ENCODE data around the gene PRPF4.

Gene PRPF4

GRCh38 chr9:113299800-113300292 is 24.4 kb downstream of the PRPF4 start:
- peaks cover 29% of the 10 kb centered on the region for H3K4me1 ChIP-seq (ENCODE audit: low read length)
- peaks cover 23% of the 10 kb centered on the region for H3F3A ChIP-seq (ENCODE audit: insufficient read depth, low read length)
- peak overlapping the region; percentile 81 for H3K4me2 ChIP-seq (ENCODE audit: low read depth, low read length)
- TF ChIP-seq EZH2 (optimal IDR thresholded peaks at IDR 0.05; ENCODE audit: low read depth, low read length) = no peak
- TF ChIP-seq, protein P1, sequence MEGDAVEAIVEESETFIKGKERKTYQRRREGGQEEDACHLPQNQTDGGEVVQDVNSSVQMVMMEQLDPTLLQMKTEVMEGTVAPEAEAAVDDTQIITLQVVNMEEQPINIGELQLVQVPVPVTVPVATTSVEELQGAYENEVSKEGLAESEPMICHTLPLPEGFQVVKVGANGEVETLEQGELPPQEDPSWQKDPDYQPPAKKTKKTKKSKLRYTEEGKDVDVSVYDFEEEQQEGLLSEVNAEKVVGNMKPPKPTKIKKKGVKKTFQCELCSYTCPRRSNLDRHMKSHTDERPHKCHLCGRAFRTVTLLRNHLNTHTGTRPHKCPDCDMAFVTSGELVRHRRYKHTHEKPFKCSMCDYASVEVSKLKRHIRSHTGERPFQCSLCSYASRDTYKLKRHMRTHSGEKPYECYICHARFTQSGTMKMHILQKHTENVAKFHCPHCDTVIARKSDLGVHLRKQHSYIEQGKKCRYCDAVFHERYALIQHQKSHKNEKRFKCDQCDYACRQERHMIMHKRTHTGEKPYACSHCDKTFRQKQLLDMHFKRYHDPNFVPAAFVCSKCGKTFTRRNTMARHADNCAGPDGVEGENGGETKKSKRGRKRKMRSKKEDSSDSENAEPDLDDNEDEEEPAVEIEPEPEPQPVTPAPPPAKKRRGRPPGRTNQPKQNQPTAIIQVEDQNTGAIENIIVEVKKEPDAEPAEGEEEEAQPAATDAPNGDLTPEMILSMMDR (IDR thresholded peaks at IDR 0.05; ENCODE audit: low read length) = no peak
- no peak for TF ChIP-seq EZH2phosphoT487 (IDR thresholded peaks at IDR 0.05; ENCODE audit: low read length)
- H3K27me3 ChIP-seq (replicated peaks; ENCODE audit: insufficient read depth, low read length) = no peaks in the 10 kb centered on the region
- no peaks in the 10 kb centered on the region for H3K36me3 ChIP-seq (replicated peaks; ENCODE audit: insufficient read depth, low read length)
- peak overlapping the region; percentile 62; the same call in 1 of the 2 replicates for H3K9ac ChIP-seq (ENCODE audit: low read length)
- no peaks in the 10 kb centered on the region for H4K20me1 ChIP-seq (ENCODE audit: insufficient read depth, low read length)
- H3K27ac ChIP-seq (ENCODE audit: low read length) = peak overlapping the region; percentile 93
- DNase-seq = no peak
- H3K9me2 ChIP-seq (replicated peaks; ENCODE audit: insufficient read depth, low read length) = no peaks in the 10 kb centered on the region
- peak overlapping the region; percentile 57 for H2AFZ ChIP-seq (ENCODE audit: low read length)
- H3K9me3 ChIP-seq (replicated peaks; ENCODE audit: insufficient read depth, low read length) = no peaks in the 10 kb centered on the region
- peak overlapping the region; percentile 39 for H3K4me3 ChIP-seq (ENCODE audit: low read length)
- H3K79me2 ChIP-seq (ENCODE audit: low read length) = no peaks in the 10 kb centered on the region

DNA sequence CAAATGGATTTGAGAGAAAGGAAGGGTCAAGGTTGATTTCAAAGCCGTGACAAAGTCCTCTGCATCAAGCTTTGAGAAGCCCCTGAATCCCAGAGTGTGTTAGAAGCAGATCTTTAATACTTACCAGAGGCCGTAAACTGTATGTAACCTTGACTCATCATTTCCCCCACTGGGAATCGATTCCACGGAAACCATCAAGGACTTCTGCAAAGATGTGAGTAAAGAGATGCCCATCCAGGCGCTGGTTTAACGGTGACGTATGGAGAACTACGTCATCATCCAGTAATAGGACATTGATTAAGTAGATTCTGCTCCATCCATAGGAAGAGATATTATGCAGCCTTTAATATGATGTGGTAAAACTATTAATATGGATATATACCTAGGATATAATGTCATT is 26.1 kb downstream of the PRPF4 start:
- Histone ChIP-seq H3K4me2 (ENCODE audit: low read depth, low read length) (no peak overlapping the region), H4K20me1 (ENCODE audit: insufficient read depth, low read length) (no peaks in the 10 kb centered on the region), H3K4me1 (ENCODE audit: low read length) (peaks cover 29% of the 10 kb centered on the region), H3K27ac (ENCODE audit: low read length) (no peak overlapping the region), H2AFZ (ENCODE audit: low read length) (no peak overlapping the region), H3K79me2 (ENCODE audit: low read length) (no peaks in the 10 kb centered on the region), H3K9me3 (replicated peaks; ENCODE audit: insufficient read depth, low read length) (no peaks in the 10 kb centered on the region), H3K36me3 (replicated peaks; ENCODE audit: insufficient read depth, low read length) (no peaks in the 10 kb centered on the region), H3K9ac (ENCODE audit: low read length) (no peak overlapping the region), H3K4me3 (ENCODE audit: low read length) (no peak overlapping the region), H3K9me2 (replicated peaks; ENCODE audit: insufficient read depth, low read length) (no peaks in the 10 kb centered on the region), H3F3A (ENCODE audit: insufficient read depth, low read length) (peaks cover 18% of the 10 kb centered on the region), H3K27me3 (replicated peaks; ENCODE audit: insufficient read depth, low read length) (no peaks in the 10 kb centered on the region)
- TF ChIP-seq EZH2phosphoT487 (IDR thresholded peaks at IDR 0.05; ENCODE audit: low read length) (no peak), EZH2 (optimal IDR thresholded peaks at IDR 0.05; ENCODE audit: low read depth, low read length) (no peak)
- TF ChIP-seq, protein P1 (IDR thresholded peaks at IDR 0.05; ENCODE audit: low read length) = no peak
- DNase-seq = no peak

DNA sequence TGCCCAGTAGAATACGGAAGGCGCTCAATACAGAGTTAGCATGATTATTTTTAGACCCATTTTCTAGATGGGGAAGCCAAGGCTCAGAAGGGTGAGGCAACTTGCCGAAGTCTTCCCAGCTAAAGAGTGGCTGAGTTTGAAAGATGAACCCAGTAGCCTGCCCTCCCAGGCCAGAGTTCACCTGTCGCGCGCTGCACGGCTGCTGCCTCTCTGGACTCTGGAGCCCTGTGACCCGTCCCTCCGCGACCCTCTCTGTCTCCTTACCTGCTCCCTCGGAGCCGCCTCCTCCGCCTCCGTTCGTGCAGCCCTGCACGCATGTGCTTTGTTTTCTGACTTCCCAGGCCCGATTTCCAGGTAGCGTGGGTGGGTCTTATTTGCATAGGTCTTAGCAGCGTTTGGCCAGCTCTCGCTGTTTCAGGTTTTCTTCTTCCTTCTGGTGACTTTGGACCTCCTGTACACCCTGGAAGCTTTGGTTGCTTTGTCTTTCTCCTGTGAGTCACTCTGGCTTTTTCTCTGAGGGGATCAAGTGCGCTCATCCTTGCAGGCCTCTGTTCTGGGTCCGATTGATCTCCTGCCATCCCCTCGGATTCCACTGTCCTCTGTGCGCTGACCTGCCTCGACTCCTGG is 27.4 kb downstream of the PRPF4 start, which contains the start of gene RNF183:
Gene RNF183, minus strand, starts transcription at position 585 of the 627 bp plus-strand sequence. CDS start 5,192 bp downstream, outside the sequence.
- H3K79me2 ChIP-seq (ENCODE audit: low read length) = no peaks in the 10 kb centered on the region
- no peaks in the 10 kb centered on the region for H3K9me2 ChIP-seq (replicated peaks; ENCODE audit: insufficient read depth, low read length)
- no peak for DNase-seq
- H3K27me3 ChIP-seq (replicated peaks; ENCODE audit: insufficient read depth, low read length) = no peaks in the 10 kb centered on the region
- H3K4me3 ChIP-seq (ENCODE audit: low read length) = no peak within 1 kb of the TSS
- H3K9me3 ChIP-seq (replicated peaks; ENCODE audit: insufficient read depth, low read length) = no peaks in the 10 kb centered on the region
- H3K27ac ChIP-seq (ENCODE audit: low read length) = no peak within 1 kb of the TSS
- peaks cover 29% of the 10 kb centered on the region for H3K4me1 ChIP-seq (ENCODE audit: low read length)
- H3F3A ChIP-seq (ENCODE audit: insufficient read depth, low read length) = peaks cover 18% of the 10 kb centered on the region
- H2AFZ ChIP-seq (ENCODE audit: low read length) = no peak within 1 kb of the TSS
- no peaks in the 10 kb centered on the region for H4K20me1 ChIP-seq (ENCODE audit: insufficient read depth, low read length)
- TF ChIP-seq, protein P1 (IDR thresholded peaks at IDR 0.05; ENCODE audit: low read length) = no peak
- TF ChIP-seq EZH2 (optimal IDR thresholded peaks at IDR 0.05; ENCODE audit: low read depth, low read length) (no peak), EZH2phosphoT487 (IDR thresholded peaks at IDR 0.05; ENCODE audit: low read length) (no peak)
- H3K4me2 ChIP-seq (ENCODE audit: low read depth, low read length) = no peak within 1 kb of the TSS
- H3K9ac ChIP-seq (ENCODE audit: low read length) = no peak within 1 kb of the TSS
- H3K36me3 ChIP-seq (replicated peaks; ENCODE audit: insufficient read depth, low read length) = no peaks in the 10 kb centered on the region

All from MM.1S (cell line).